Suprapubic skin (tissue), 4 donors: ENCODE data around the gene CYSRT1. TPM values are rescaled to one million over a fixed set of nuclear protein-coding genes. Genes with fewer than 3 reads are reported as not detected.

Experiments
- DNase-seq, 2 donors: peaks; one replicate each; pipeline ENCODE4 v3.0.0-alpha.2; 2019; ENCODE audit warnings: low spot score in 2 of 2
- H3K27ac ChIP-seq: fragments of 200-600 bp; sonication (generic); one replicate; pipeline ENCODE4 v1.5.1; 2019
- H3K27me3 ChIP-seq: fragments of 200-600 bp; sonication (generic); one replicate; pipeline ENCODE4 v1.5.1; 2019
- H3K36me3 ChIP-seq: fragments of 200-600 bp; sonication (generic); one replicate; pipeline ENCODE4 v1.5.1; 2019
- H3K4me1 ChIP-seq: fragments of 200-600 bp; sonication (generic); one replicate; pipeline ENCODE4 v1.5.1; 2019
- H3K4me3 ChIP-seq: fragments of 200-600 bp; sonication (generic); one replicate; pipeline ENCODE4 v1.5.1; 2019; ENCODE audit warnings: mild to moderate bottlenecking
- H3K9me3 ChIP-seq: fragments of 200-600 bp; sonication (generic); one replicate; pipeline ENCODE4 v1.5.1; 2019
- CTCF ChIP-seq, 2 donors: fragments of 200-600 bp in 1 of 2; fragments of 450-650 bp in 1 of 2; sonication (generic) in 1 of 2; IDR thresholded peaks; one replicate each; pipeline ENCODE4 v1.5.1; 2016 to 2019; ENCODE audit warnings: antibody characterized with exemption in 2 of 2, mild to moderate bottlenecking in 1 of 2, moderate library complexity in 1 of 2
- EP300 ChIP-seq: sonication (generic); formaldehyde crosslinking; IDR thresholded peaks from one replicate; pipeline ENCODE4 v1.6.1; 2017; ENCODE audit warnings: antibody characterized with exemption
- POLR2A ChIP-seq, 2 donors: fragments of 450-650 bp; IDR thresholded peaks; one replicate each; pipeline ENCODE4 v1.6.1; 2017; ENCODE audit warnings: antibody characterized with exemption in 2 of 2, mild to moderate bottlenecking in 2 of 2, moderate library complexity in 2 of 2
- POLR2AphosphoS5 ChIP-seq, 3 donors: sonication (generic); formaldehyde crosslinking; IDR thresholded peaks; one replicate each; pipeline ENCODE4 v1.6.1; 2017; ENCODE audit warnings: antibody characterized with exemption in 3 of 3
- WGBS: methylation state at CpG from one replicate; pipeline ENCODE4 v1.1.5; 2018; 5-methylcytosine and 5-hydroxymethylcytosine counted together
- total RNA-seq, 4 donors: library from RNA; depleted of rRNA; stranded (reverse); fragments of >200 nt; gene quantifications; one replicate each; pipeline ENCODE4 v1.1.0, GENCODE V29; 2016

Gene CYSRT1
- 10 to 100 TPM; 22.8 to 65.7 (median 44.2) TPM for total RNA-seq

DNA sequence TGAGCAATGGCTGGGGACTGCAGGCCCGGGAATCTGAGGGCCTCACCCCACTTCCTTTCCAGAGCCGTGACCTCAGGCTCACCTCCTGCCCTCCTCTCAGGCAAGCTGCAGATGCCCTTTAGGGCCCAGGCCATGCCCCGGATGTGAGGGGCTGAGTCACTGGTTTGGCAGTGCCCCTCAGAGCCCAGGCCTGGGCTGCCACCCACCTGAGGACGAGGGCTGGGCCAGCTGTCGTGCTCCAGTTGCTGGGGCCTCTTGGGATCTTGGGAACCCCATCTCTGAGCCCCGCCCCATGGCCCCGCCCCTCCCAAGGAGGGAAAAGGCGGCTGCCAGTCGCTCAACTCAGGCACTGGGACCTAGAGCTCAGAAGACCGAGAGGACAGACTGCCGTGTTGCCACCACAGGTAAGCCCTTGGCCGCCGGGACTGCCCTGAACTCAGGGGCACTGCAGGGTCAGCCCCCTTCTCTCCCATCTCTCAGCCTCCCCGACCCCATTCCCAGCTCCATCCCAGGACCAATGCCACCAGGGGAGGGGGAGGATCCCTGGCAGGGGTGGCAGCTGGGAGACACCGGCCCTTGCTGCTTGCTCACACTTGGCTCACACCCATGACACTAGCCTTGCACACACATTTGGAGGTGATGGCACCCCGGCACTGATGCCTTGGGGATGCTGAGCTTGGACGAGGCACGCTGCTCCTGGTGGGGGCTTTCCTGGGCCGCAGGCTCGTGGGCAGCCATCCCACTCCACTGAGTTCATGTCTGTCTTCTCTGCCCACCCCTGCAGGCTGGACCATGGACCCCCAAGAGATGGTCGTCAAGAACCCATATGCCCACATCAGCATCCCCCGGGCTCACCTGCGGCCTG, at the start of gene CYSRT1:
CYSRT1 (plus strand) TSS at position 345 of the 865 bp plus-strand sequence; CDS start at position 793, 448 bp downstream.
- peaks cover 20% of the 10 kb centered on the region for H3K27me3 ChIP-seq
- whole genome bisulfite sequencing, result 30% methylated on average over 2 of the region's 23 CpGs
- no peak for DNase-seq
- peak within 1 kb of the TSS; percentile 63 for H3K4me3 ChIP-seq
- TF ChIP-seq POLR2AphosphoS5 (IDR thresholded peaks at IDR 0.05) (no peak), POLR2A (IDR thresholded peaks at IDR 0.05) (no peak), EP300 (no peak), CTCF (IDR thresholded peaks at IDR 0.05) (no peak)
- no peaks in the 10 kb centered on the region for H3K9me3 ChIP-seq
- peaks cover 55% of the 10 kb centered on the region for H3K4me1 ChIP-seq
- H3K36me3 ChIP-seq, result no peaks in the 10 kb centered on the region
- H3K27ac ChIP-seq, result peak within 1 kb of the TSS; percentile 85

DNA sequence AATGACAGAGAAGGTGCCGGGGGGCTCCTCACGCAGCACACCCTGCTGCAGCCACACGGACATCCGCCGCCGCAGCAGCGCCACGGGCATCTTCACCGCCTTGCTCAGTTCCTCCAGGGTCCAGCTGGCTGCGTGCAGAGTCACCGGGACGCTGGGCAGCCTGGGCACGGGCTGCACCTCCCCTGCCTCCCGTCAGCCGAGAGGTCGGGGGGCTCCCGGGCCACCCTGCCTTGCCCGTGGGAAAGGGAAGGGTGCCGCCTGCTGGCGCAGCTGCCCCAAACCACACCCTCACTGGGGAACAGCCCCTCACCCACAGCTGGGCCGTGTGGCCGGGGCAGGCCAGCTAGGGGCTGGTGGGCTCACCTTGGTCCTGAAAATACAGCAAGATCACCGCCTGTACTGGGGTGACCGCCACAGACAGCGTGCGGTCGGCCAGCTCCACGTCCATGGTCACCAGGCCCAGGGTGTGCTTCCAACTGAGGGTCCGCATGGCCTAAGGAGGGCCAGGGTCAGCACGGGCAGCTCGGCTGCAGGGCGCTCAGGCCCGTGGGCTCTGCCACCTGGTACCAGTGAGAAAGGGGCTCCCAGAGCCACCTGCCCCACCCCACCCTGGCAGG, 49.5 kb upstream of the CYSRT1 start:
- peaks cover 26% of the 10 kb centered on the region for H3K27me3 ChIP-seq
- no peak overlapping the region for H3K4me3 ChIP-seq
- peaks cover 33% of the 10 kb centered on the region for H3K36me3 ChIP-seq
- no peak for DNase-seq
- TF ChIP-seq POLR2A (IDR thresholded peaks at IDR 0.05) (no peak), POLR2AphosphoS5 (IDR thresholded peaks at IDR 0.05) (no peak), EP300 (no peak)
- H3K9me3 ChIP-seq, result no peaks in the 10 kb centered on the region
- peaks cover 33% of the 10 kb centered on the region for H3K4me1 ChIP-seq
- 18% methylated on average over 3 of the region's 33 CpGs for WGBS
- peak overlapping the region; percentile 58 for H3K27ac ChIP-seq

- no peak overlapping the region for H3K4me3 ChIP-seq
- H3K27me3 ChIP-seq, result peaks cover 15% of the 10 kb centered on the region
- TF ChIP-seq POLR2AphosphoS5 (IDR thresholded peaks at IDR 0.05) (no peak), CTCF (IDR thresholded peaks at IDR 0.05) (peak in 1 of 2 donors; percentile 53), EP300 (no peak), POLR2A (IDR thresholded peaks at IDR 0.05) (no peak)
- peaks cover 33% of the 10 kb centered on the region for H3K4me1 ChIP-seq
- WGBS, result 48% methylated on average over 16 of the region's 17 CpGs
- DNase-seq, result no peak
- no peaks in the 10 kb centered on the region for H3K9me3 ChIP-seq
- H3K27ac ChIP-seq, result no peak overlapping the region
- H3K36me3 ChIP-seq, result peaks cover 44% of the 10 kb centered on the region
These were observed 48.4 kb upstream of the CYSRT1 start for GRCh38 chr9:137176302-137177182.

GRCh38 chr9:137178201-137178938, 46.6 kb upstream of the CYSRT1 start:
- H3K4me1 ChIP-seq, result peaks cover 24% of the 10 kb centered on the region
- 90% methylated on average over 13 of the region's 23 CpGs for WGBS
- no peak overlapping the region for H3K4me3 ChIP-seq
- no peak for TF ChIP-seq POLR2A (IDR thresholded peaks at IDR 0.05)
- no peak for TF ChIP-seq POLR2AphosphoS5 (IDR thresholded peaks at IDR 0.05)
- no peak for TF ChIP-seq EP300
- TF ChIP-seq CTCF (IDR thresholded peaks at IDR 0.05), result no peak
- H3K9me3 ChIP-seq, result no peaks in the 10 kb centered on the region
- H3K27ac ChIP-seq, result no peak overlapping the region
- no peaks in the 10 kb centered on the region for H3K27me3 ChIP-seq
- no peak for DNase-seq
- peaks cover 62% of the 10 kb centered on the region for H3K36me3 ChIP-seq
